K562 (cell line): Measurements from ENCODE around the gene MAGI2. TPM values are rescaled to one million over a fixed set of nuclear protein-coding genes. Genes with fewer than 3 reads are reported as not detected.

Experiments used
- ATAC-seq: fragments of 200-7000 bp; cut with Tn5 transposase; 3 replicates; pipeline ENCODE4 v1.9.1; 2020; ENCODE audit warnings: moderate library complexity
- BruUV-seq: library from RNA; stranded (reverse); fragments of 400-500 nt; replicated peaks from 2 replicates; lab custom pipeline; 2021; lab: Mats Ljungman, UMichigan
- CTCF ChIA-PET: fragments of 300-600 bp; formaldehyde crosslinking; extraction: SDS; loops from one replicate; lab custom pipeline; 2021; ENCODE audit warnings: low intra/inter-chr PET ratio; lab: Yijun Ruan, JAX
- POLR2A ChIA-PET: fragments of 300-600, 350-650 bp; sonication (Branson Sonifier 250); formaldehyde crosslinking; extraction: SDS; loops from one replicate; lab custom pipeline; 2021; ENCODE audit warnings: antibody characterized with exemption, inconsistent platforms; lab: Yijun Ruan, JAX
- DNase-seq, 4 experiments: peaks; one replicate each; pipeline versions ENCODE4 v3.0.0 to v3.0.0-alpha.2; 2011 to 2018; ENCODE audit warnings: low spot score in 3 of 4, mixed read lengths in 3 of 4; ENCODE audit errors: extremely low read depth in 1 of 4
- FAIRE-seq: peaks from 2 replicates; lab custom pipeline; 2011; peaks lifted over from hg19 to GRCh38; lab: Jason Lieb, UNC
- H2AFZ ChIP-seq: 2 replicates; pipeline ENCODE4 v1.6.0; 2011; ENCODE audit warnings: low read depth, low read length, control low read depth, inconsistent platforms
- H3K27ac ChIP-seq: fragments of 200-600 bp; 3 replicates; pipeline ENCODE4 v1.8.0; 2011; ENCODE audit warnings: low read depth, mild to moderate bottlenecking, control low read depth, inconsistent platforms, low read length, moderate library complexity, mixed read lengths; ENCODE audit errors: extremely low read depth
- H3K27me3 ChIP-seq, 2 experiments: fragments of 300-600 bp in 1 of 2; 2 replicates in 1 of 2; 3 replicates in 1 of 2; pipeline versions ENCODE4 v1.6.0 to v1.8.0; 2011; ENCODE audit warnings: inconsistent platforms in 2 of 2, low read length in 2 of 2, mild to moderate bottlenecking in 1 of 2, mixed read lengths in 1 of 2, moderate library complexity in 1 of 2; ENCODE audit not compliant: control insufficient read depth in 2 of 2, insufficient read depth in 2 of 2
- H3K36me3 ChIP-seq: fragments of 300-600 bp; 3 replicates; pipeline ENCODE4 v1.8.0; 2011; ENCODE audit warnings: mild to moderate bottlenecking, low read length, inconsistent platforms; ENCODE audit not compliant: control insufficient read depth, insufficient read depth
- H3K4me1 ChIP-seq, 2 experiments: fragments of 200-600 bp in 1 of 2; replicated peaks in 1 of 2; 2 replicates in 1 of 2; 3 replicates in 1 of 2; pipeline versions ENCODE4 v1.5.1 to v1.8.0; 2011; ENCODE audit warnings: inconsistent platforms in 2 of 2, low read length in 2 of 2, mild to moderate bottlenecking in 1 of 2, mixed read lengths in 1 of 2, moderate library complexity in 1 of 2; ENCODE audit not compliant: control insufficient read depth in 2 of 2, insufficient read depth in 2 of 2
- H3K4me2 ChIP-seq: 2 replicates; pipeline ENCODE4 v1.6.1; 2011; ENCODE audit warnings: low read length, control low read depth, inconsistent platforms, mixed read lengths; ENCODE audit not compliant: insufficient read depth
- H3K4me3 ChIP-seq: fragments of 200-600 bp; sonication (generic), shearing (Covaris generic); 2 replicates; pipeline ENCODE4 v1.5.1; 2016; ENCODE audit warnings: control low read depth, inconsistent platforms
- H3K79me2 ChIP-seq: fragments of 200-600 bp; 3 replicates; pipeline ENCODE4 v1.8.0; 2011; ENCODE audit warnings: low read length, inconsistent platforms; ENCODE audit not compliant: control insufficient read depth, insufficient read depth
- H3K9ac ChIP-seq, 2 experiments: 2 replicates each; pipeline versions ENCODE4 v1.6.0 to v1.6.1; 2011; ENCODE audit warnings: low read depth in 2 of 2, low read length in 2 of 2, control low read depth in 1 of 2, inconsistent platforms in 1 of 2, mild to moderate bottlenecking in 1 of 2, mixed read lengths in 1 of 2; ENCODE audit not compliant: insufficient read depth in 1 of 2
- H3K9me1 ChIP-seq: one replicate; pipeline ENCODE4 v1.6.0; 2011; ENCODE audit warnings: inconsistent platforms, mild to moderate bottlenecking, low read length, moderate library complexity; ENCODE audit not compliant: control insufficient read depth, insufficient read depth
- H3K9me3 ChIP-seq: replicated peaks from 2 replicates; pipeline ENCODE4 v1.5.1; 2011; ENCODE audit warnings: low read depth, low read length, inconsistent platforms; ENCODE audit not compliant: control insufficient read depth, insufficient read depth
- H4K20me1 ChIP-seq: replicated peaks from 2 replicates; pipeline ENCODE4 v1.6.1; 2011; ENCODE audit warnings: low read length, inconsistent platforms, mixed read lengths; ENCODE audit not compliant: control insufficient read depth, insufficient read depth
- CBX1 ChIP-seq: sonication (generic); IDR thresholded peaks from 2 replicates; pipeline ENCODE4 v1.6.1; 2016; ENCODE audit warnings: antibody characterized with exemption, low read depth, mild to moderate bottlenecking
- LEF1 ChIP-seq: fragments of 450-650 bp; IDR thresholded peaks from 2 replicates; pipeline ENCODE4 v1.6.1; 2016; ENCODE audit warnings: mild to moderate bottlenecking
- MCM5 ChIP-seq: fragments of 450-650 bp; IDR thresholded peaks from 2 replicates; pipeline ENCODE4 v1.6.1; 2016; ENCODE audit warnings: low read depth
- NBN ChIP-seq: fragments of 450-650 bp; IDR thresholded peaks from 2 replicates; pipeline ENCODE4 v1.6.1; 2016; ENCODE audit warnings: low read depth, mild to moderate bottlenecking
- NR1H2 ChIP-seq: sonication (generic); formaldehyde crosslinking; IDR thresholded peaks from 2 replicates; pipeline ENCODE4 v1.4.0; 2020; ENCODE audit warnings: mild to moderate bottlenecking, missing genetic modification reagents
- NRF1 ChIP-seq, 2 experiments: fragments of 450-650 bp; IDR thresholded peaks in 1 of 2; conservative IDR thresholded peaks in 1 of 2; 2 replicates each; pipeline ENCODE4 v1.6.1; 2014; ENCODE audit warnings: mild to moderate bottlenecking in 2 of 2
- RBM39 ChIP-seq: fragments of 200-400 bp; formaldehyde crosslinking; optimal IDR thresholded peaks from 2 replicates; pipeline ENCODE3; 2018; ENCODE audit warnings: low read depth, low read length
- ZNF24 ChIP-seq: fragments of 450-650 bp; IDR thresholded peaks from 2 replicates; pipeline ENCODE4 v1.6.1; 2016
- WGBS: fragments of 100-300 bp; shearing (Covaris generic); methylation state at CpG from one replicate; pipeline ENCODE4 v1.1.6; 2016; ENCODE audit warnings: low coverage, mixed read lengths; ENCODE audit not compliant: insufficient coverage; ENCODE audit errors: missing lambda C conversion rate; 5-methylcytosine and 5-hydroxymethylcytosine counted together
- in situ Hi-C: fragments of 300-500 bp; cut with MboI; formaldehyde crosslinking; loops from 4 replicates; pipeline ENCODE4 v1.15.0; 2018; ENCODE audit warnings: inconsistent platforms, mixed read lengths
- intact Hi-C: fragments of 100-400 bp; cut with micrococcal nuclease; formaldehyde crosslinking; loops from 2 replicates; pipeline ENCODE4 v1.14.2; 2022
- polyA plus RNA-seq, 8 experiments: library from polyadenylated mRNA; depleted of rRNA in 4 of 8; stranded (reverse) in 5 of 8; unstranded in 3 of 8; fragments of >200 nt; fragmentation: Nextera tagmentation in 2 of 8; fragmentation: Illumina TruSeq in 1 of 8; extraction: Ambion mirVana in 2 of 8; extraction: Trizol in 1 of 8; gene quantifications; 2 replicates each; pipeline versions ENCODE4 v1.2.1 to v1.2.3, GENCODE V29; 2011 to 2014; ENCODE audit warnings: inconsistent platforms in 1 of 8, missing spikeins in 1 of 8
- total RNA-seq, 7 experiments: library from RNA; depleted of rRNA in 6 of 7; stranded (reverse); fragments of >200 nt in 6 of 7; fragmentation: Illumina TruSeq in 2 of 7; extraction: Trizol in 2 of 7; gene quantifications; 2 replicates each; pipeline versions ENCODE4 v1.2.1 to v1.2.3, GENCODE V29; 2011 to 2021; ENCODE audit warnings: low replicate concordance in 1 of 7

Gene MAGI2
- total and polyA plus RNA-seq, 9 of the 15 experiments (the other 6 are each of a cell fraction or from before 2014, with no cell fraction given): 0.27 to 1.4 (median 0.70) TPM

DNA sequence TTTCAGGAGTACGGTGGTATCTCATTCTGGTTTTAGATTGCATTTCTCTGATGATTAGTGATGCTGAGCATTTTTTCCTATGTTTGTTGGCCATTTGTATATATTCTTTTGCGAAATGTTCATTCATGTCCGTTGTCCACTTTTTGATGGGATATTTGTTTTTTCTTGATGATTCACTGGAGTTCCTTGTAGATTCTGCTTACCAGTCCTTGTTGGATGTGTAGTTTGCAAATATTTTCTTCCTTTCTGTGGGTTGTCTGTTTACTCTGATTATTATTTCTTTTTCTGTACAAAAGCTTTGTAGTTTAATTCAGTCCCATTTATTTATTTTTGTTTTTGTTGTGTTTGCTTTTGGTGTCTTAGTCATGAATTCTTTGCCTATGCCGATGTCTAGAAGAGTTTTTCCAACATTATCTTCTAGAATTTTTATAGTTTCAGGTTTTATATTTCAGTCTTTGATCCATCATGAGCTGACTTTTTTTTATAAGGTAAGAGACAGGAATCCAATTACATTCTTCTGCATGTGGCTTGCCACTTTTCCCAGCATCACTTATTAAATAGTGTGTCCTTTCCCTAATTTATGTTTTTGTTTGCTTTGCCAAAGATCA, 320.5 kb downstream of the MAGI2 start:
- no peaks in the 10 kb centered on the region for H3K79me2 ChIP-seq
- WGBS: 1% methylated on average over 4 of the region's 4 CpGs
- no peak overlapping the region for H3K4me2 ChIP-seq
- no peaks in the 10 kb centered on the region for H3K36me3 ChIP-seq
- ATAC-seq (no peak), DNase-seq (no peak), FAIRE-seq (no peak)
- H3K27me3 ChIP-seq: no peaks in the 10 kb centered on the region
- CTCF ChIA-PET: interaction anchor here (0.5 kb wide), 1 partner anchor 368 kb away, joined by 3 read pairs; no protein-coding TSS in a partner anchor
- H3K4me1 ChIP-seq: no peaks in the 10 kb centered on the region
- in situ Hi-C loops: no loop called here
- TF ChIP-seq CBX1 (no peak), MCM5 (no peak), NR1H2 (no peak), LEF1 (no peak), RBM39 (no peak), NBN (no peak)
- intact Hi-C loops: no loop called here
- H4K20me1 ChIP-seq: no peaks in the 10 kb centered on the region
- no peaks in the 10 kb centered on the region for H3K9me1 ChIP-seq
- BruUV-seq: no TSS peak
- H3K9me3 ChIP-seq: no peaks in the 10 kb centered on the region
- no peak overlapping the region for H3K4me3 ChIP-seq
- POLR2A ChIA-PET: no interaction called here
- no peak overlapping the region for H3K27ac ChIP-seq
- no peak overlapping the region for H2AFZ ChIP-seq
- H3K9ac ChIP-seq: no peak overlapping the region

- H4K20me1 ChIP-seq: no peaks in the 10 kb centered on the region
- in situ Hi-C loops: no loop called here
- 0% methylated on average over 1 of the region's 1 CpG for WGBS
- no peak overlapping the region for H3K4me3 ChIP-seq
- DNase-seq: no peak
- no peaks in the 10 kb centered on the region for H3K27me3 ChIP-seq
- H3K4me1 ChIP-seq: no peaks in the 10 kb centered on the region
- POLR2A ChIA-PET: no interaction called here
- no peak overlapping the region for H2AFZ ChIP-seq
- H3K79me2 ChIP-seq: no peaks in the 10 kb centered on the region
- H3K9ac ChIP-seq: no peak overlapping the region
- no TSS peak for BruUV-seq
- CTCF ChIA-PET: no interaction called here
- TF ChIP-seq ZNF24 (peak; percentile 78), NRF1 (conservative IDR thresholded peaks at IDR 0.05 in 1 of 2, IDR thresholded peaks at IDR 0.05 in 1 of 2) (no peak)
- no peaks in the 10 kb centered on the region for H3K9me1 ChIP-seq
- no peak for FAIRE-seq
- no peak for ATAC-seq
- H3K9me3 ChIP-seq: no peaks in the 10 kb centered on the region
- H3K4me2 ChIP-seq: no peak overlapping the region
- intact Hi-C loops: no loop called here
- H3K27ac ChIP-seq: no peak overlapping the region
- H3K36me3 ChIP-seq: no peaks in the 10 kb centered on the region
Observed at GRCh38 chr7:79130715-79131114, 322.8 kb downstream of the MAGI2 start.
